Activated naive CD4-positive, alpha-beta T cell treated with anti-CD3 and anti-CD28 coated beads, Interleukin-2, amount 50 U/mL, for 72 hours (primary cell): Measurements from ENCODE around the gene PLEKHG2. TPM values are rescaled to one million over a fixed set of nuclear protein-coding genes. Genes with fewer than 3 reads are reported as not detected.
"Not testable (repeated sequence)": the region's sequence is repeated elsewhere in the genome, so short reads cannot be mapped to it uniquely, and the experiment has no call there.

ENCODE experiments used
- ATAC-seq, 2 donors: fragments of 150-1000 bp; cut with Tn5 transposase; 2 replicates each; pipeline ENCODE4 v1.10.0; 2021; ENCODE audit warnings: mild to moderate bottlenecking in 2 of 2, moderate library complexity in 2 of 2
- DNase-seq, 2 donors: peaks; one replicate each; pipeline ENCODE4 v3.0.0; 2021 to 2022; ENCODE audit warnings: low spot score in 2 of 2
- H3K27ac Mint-ChIP-seq, 2 donors: one replicate each; pipeline ENCODE4 v1.8.0; 2022; ENCODE audit warnings: mild to moderate bottlenecking in 2 of 2, mixed read lengths in 2 of 2
- H3K36me3 Mint-ChIP-seq, 2 donors: one replicate each; pipeline ENCODE4 v1.8.0; 2022; ENCODE audit warnings: mixed read lengths in 2 of 2
- H3K9me3 Mint-ChIP-seq, 2 donors: one replicate each; pipeline ENCODE4 v1.8.0; 2022; ENCODE audit warnings: mixed read lengths in 2 of 2
- total RNA-seq, 2 donors: library from RNA; stranded (reverse); gene quantifications; one replicate each; pipeline ENCODE4 v1.2.3, GENCODE V29; 2022

PLEKHG2 gene
- total RNA-seq, 2 donors from 2014 or later, result 52.4 to 55.6 TPM

DNA sequence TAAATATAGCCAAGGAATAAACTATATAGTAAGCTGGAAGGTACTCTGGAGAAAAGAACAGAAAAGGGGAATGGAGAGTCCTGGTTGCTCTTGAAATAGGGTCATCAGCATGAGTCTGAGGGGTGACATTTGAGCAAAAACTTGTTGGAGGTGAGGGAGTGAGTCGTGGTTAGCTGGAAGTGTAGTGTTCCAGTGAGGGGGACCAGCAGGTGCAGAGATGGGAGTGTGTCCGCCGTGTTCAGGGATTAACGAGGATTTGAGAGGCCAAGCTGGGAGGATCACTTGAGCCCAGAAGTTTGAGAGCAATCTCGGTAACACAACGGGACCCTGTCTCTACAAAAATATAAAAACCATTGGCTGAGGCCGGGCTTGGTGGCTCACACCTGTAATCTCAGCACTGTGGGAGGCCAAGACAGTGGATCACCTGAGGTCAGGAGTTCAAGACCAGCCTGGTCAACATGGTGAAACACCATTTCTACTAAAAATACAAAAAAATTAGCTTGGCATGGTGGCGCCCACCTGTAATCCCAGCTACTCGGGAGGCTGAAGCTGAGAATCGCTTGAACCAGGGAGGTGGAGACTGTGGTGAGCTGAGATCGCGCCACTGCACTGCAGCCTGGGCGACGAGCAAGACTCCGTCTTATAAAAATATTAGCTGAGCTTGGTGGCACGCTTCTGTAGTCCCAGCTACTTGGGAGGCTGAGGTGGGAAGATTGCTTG is 34.1 kb downstream of the PLEKHG2 start:
- Mint-ChIP-seq H3K9me3 (no peaks in the 10 kb centered on the region), H3K36me3 (peaks cover 30 to 60% of the 10 kb centered on the region in 2 donors), H3K27ac (peak overlapping the region; percentile 97 to 99)
- DNase-seq, result no peak
- no peak for ATAC-seq

DNA sequence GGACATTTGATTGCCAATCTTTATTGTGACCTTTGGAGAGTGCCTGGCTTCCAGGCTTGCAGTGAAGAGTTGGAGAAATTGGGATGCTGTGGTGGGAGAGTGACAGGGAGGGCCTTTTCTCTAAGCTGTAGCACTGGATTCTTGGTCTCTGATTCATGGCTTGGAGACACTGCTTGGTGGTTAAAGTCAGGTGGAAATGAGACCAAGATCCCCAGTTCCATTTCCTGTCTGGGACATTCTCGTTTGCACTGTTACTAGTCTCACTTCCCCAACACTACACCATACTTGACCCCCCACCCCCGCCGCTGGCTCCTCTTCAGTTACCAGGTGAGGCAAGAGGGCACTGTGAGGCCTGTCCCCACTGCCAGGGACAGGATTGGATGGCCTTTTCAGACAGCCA is 35.8 kb downstream of the PLEKHG2 start:
- Mint-ChIP-seq H3K27ac (peak overlapping the region; percentile 97 to 99), H3K36me3 (peaks cover 40 to 78% of the 10 kb centered on the region in 2 donors), H3K9me3 (no peaks in the 10 kb centered on the region)
- peak; percentile 2 to 39 for ATAC-seq
- DNase-seq, result peak in 1 of 2 donors; percentile 71

DNA sequence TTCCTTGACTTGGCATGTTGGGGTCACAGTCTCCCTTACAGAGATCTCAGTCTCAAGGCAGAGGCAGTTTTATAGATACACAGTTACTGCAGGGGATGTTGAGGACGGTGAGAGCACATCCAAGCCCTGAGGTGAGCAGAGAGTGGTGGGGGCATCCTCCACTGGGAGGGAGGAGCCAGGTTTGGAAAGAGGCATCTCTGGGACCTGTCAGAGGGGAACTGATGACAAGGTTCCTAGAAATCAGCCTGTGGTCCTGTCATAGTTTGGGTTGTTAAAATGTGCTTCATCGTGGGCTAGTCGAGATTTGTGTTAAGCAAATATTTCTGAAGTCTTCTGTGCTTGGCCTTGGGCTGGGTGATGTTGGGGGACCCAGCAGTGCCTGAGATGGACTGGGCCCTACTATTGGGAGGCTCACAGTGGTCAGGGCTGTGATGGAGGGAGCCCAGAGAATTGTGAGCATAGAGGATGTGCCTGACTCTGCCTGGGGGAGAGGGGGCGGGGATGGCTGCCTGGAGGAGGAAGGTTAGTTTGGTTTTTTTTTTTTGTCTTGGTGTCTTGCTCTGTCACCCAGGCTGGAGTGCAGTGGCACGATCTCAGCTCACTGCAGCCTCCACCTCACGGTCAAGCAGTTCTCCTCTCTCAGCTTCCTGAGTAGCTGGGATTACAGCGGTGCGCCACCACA is 36.8 kb downstream of the PLEKHG2 start:
- DNase-seq, result no peak
- no peak for ATAC-seq
- H3K27ac Mint-ChIP-seq, result peak overlapping the region; percentile 97 to 99
- peaks cover 42 to 78% of the 10 kb centered on the region in 2 donors for H3K36me3 Mint-ChIP-seq
- H3K9me3 Mint-ChIP-seq, result no peaks in the 10 kb centered on the region

DNA sequence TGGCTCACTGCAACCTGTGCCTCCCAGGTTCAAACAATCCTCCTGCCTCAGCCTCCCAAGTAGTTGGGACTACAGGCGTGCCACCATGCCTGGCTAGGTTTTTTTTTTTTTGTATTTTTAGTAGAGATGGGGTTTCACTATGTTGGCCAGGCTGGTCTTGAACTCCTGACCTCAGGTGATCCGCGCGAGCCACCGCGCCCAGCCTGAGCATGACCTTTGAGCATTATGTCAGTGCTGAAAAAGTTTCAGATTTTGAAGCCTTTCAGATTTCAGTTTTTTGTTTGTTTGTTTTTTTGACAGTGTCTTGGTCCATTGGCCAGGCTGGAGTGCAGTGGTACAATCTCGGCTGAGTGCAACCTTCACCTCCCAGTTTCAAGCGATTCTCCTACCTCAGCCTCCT is 38.8 kb downstream of the PLEKHG2 start:
- H3K9me3 Mint-ChIP-seq, ATAC-seq, DNase-seq: not testable (repeated sequence)
- H3K36me3 Mint-ChIP-seq, result peaks cover 27 to 68% of the 10 kb centered on the region in 2 donors
- H3K27ac Mint-ChIP-seq, result peak overlapping the region; percentile 73 to 93

DNA sequence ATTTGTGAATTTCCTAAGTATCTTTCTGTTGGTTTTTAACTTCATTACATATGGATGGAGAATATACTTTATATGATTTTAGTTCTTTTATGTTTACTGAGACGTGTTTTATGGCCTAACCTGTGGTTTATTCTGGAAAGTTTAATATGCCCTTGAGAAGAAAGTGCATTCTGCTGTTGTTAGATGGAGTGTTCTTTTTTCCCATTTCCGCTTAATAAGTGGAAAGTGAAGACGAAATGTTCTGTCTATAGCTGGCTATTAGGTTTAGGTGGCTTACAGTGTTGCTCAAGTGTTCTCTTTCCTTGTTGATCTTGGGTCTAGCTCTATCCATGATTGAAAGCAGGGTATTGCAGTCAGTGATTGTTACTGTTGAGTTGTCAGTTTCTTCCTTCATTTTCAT is 50.9 kb downstream of the PLEKHG2 start:
- peak overlapping the region in 1 of 2 donors; percentile 6 for H3K27ac Mint-ChIP-seq
- no peak for DNase-seq
- peaks cover 17 to 35% of the 10 kb centered on the region in 2 donors for H3K36me3 Mint-ChIP-seq
- no peaks in the 10 kb centered on the region for H3K9me3 Mint-ChIP-seq
- ATAC-seq, result no peak

DNA sequence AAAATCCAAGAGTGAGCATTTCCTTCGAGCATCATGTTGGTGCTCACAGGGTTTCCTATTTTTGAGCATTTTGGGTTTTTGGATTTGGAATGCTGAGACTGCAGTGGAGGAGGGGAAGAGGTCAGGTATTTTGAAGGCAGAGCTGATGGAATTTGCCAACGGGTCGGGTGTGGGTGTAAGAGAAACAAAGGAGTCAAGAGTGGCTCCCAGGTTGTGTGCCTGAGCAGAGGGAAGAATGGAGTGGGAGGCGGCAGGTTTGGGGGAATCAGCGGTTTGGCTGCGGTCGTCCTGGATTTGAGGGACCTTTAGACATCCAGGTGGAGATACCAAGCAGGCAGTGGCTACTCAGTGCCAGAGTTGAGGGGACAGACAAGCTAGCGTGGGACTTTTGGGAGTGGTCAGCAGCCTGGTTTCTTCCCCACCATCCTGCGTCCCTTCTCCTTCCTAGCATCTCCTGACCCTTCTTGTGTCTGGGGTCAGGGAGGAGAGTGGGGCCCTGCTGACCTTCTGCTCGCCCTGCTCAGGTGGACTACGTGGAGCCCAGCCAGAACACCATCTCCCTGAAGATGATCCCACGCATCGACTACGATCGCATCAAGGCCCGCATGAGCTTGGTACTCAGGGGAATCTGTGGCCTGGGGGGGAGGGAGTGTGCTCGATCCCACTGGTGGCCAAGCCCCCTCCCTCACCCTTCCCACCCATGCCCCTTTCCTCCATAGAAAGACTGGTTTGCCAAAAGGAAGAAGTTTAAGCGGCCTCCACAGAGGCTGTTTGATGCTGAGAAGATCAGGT is 53.7 kb downstream of the PLEKHG2 start:
- H3K36me3 Mint-ChIP-seq, result peaks cover 20 to 27% of the 10 kb centered on the region in 2 donors
- DNase-seq, result no peak
- H3K27ac Mint-ChIP-seq, result no peak overlapping the region
- H3K9me3 Mint-ChIP-seq, result no peaks in the 10 kb centered on the region
- ATAC-seq, result no peak

DNA sequence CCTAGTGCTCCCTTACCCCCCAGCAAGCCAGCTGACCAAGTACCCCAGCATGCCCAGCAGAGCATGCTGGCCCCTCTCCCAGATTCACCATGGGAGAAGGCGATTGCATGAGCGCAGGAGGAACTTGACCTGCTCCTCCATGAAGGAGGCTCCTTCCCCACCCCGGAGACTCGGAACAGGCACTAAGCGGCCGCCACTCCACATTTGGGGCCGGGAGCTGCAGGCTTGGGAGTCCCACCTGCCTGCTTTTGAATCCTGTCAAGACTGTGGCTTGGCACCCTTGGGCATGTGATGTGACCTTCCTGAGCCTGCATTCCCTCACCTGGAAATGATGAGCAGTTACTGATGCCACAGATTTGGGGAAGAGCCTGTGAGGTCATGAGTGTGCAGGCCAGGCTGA is 55.5 kb downstream of the PLEKHG2 start:
- ATAC-seq (no peak), DNase-seq (no peak)
- Mint-ChIP-seq H3K27ac (peak overlapping the region in 1 of 2 donors; percentile 91), H3K9me3 (no peaks in the 10 kb centered on the region), H3K36me3 (peaks cover 29 to 35% of the 10 kb centered on the region in 2 donors)

DNA sequence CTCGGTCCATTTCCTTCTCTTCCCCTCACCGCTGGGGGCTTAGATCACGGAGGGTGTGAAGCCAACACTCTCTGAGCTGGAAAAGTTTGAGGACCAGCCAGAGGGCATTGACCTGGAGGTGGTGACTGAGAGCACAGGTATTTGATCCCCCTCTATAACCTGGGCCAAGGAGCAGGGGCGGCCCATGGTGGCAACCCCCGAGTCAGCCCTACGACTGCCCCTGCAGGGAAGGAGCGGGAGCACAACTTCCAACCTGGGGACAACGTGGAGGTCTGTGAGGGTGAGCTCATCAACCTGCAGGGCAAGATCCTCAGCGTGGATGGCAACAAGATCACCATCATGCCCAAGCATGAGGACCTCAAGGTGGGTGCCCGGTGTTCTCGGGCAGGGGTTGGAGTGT is 56.6 kb downstream of the PLEKHG2 start:
- no peak for ATAC-seq
- peaks cover 29 to 35% of the 10 kb centered on the region in 2 donors for H3K36me3 Mint-ChIP-seq
- peak overlapping the region; percentile 76 to 80 for H3K27ac Mint-ChIP-seq
- DNase-seq, result no peak
- no peaks in the 10 kb centered on the region for H3K9me3 Mint-ChIP-seq

DNA sequence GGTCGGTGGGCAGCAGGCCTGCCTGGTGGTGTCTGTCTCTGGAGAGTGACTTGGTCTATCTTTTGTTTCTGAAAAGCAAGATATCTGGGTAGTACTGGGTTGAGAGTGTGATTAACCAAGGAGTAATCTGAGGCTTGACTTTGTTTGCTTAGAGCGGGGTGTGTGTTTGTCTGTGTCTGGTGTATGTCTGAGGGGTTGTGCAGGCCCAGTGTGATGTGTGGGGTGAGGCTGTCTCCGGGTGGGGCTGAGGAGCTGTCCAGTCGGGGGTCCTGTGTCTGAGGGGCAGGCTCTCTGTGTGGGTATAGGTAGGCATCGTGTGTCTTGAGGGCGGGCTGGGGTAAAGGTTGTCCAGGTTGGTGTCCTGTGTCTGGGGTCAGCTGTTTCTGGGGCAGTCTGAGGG is 57.1 kb downstream of the PLEKHG2 start:
- DNase-seq (no peak), ATAC-seq (no peak)
- peaks cover 29 to 38% of the 10 kb centered on the region in 2 donors for H3K36me3 Mint-ChIP-seq
- no peaks in the 10 kb centered on the region for H3K9me3 Mint-ChIP-seq
- H3K27ac Mint-ChIP-seq, result peak overlapping the region; percentile 76 to 80

DNA sequence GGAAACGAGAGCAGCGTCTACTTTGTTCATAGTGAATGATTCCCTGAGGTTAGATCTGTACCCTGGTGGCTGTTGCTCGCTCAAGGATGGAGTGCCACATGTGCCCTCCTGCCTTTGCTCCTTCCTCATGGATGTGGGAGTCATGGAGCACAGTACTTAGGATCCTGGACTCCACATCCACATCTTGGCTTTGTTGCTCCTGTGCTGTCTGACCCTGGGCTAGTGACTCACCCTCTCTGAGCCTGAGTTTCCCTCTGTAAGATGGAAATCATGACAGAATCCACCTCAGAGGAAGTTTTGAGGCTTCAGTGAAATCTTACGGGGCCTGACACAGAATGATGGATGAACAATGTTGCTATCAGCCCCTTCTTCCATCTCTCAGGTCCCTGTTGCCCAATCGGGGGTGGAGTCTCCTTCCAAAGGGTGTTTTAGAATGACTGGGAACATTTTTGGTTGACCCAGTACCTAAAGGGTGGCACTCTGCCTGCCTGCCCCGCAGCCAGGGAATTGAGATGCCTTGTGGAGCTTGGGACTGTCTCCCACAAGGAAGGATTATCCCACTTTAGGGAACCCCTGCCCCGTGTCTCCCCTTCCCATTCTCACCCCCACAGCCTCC is 58.4 kb downstream of the PLEKHG2 start:
- Mint-ChIP-seq H3K9me3 (no peaks in the 10 kb centered on the region), H3K36me3 (peaks cover 30 to 39% of the 10 kb centered on the region in 2 donors), H3K27ac (peak overlapping the region; percentile 80 to 90)
- ATAC-seq (peak; percentile 34 to 73), DNase-seq (no peak)

DNA sequence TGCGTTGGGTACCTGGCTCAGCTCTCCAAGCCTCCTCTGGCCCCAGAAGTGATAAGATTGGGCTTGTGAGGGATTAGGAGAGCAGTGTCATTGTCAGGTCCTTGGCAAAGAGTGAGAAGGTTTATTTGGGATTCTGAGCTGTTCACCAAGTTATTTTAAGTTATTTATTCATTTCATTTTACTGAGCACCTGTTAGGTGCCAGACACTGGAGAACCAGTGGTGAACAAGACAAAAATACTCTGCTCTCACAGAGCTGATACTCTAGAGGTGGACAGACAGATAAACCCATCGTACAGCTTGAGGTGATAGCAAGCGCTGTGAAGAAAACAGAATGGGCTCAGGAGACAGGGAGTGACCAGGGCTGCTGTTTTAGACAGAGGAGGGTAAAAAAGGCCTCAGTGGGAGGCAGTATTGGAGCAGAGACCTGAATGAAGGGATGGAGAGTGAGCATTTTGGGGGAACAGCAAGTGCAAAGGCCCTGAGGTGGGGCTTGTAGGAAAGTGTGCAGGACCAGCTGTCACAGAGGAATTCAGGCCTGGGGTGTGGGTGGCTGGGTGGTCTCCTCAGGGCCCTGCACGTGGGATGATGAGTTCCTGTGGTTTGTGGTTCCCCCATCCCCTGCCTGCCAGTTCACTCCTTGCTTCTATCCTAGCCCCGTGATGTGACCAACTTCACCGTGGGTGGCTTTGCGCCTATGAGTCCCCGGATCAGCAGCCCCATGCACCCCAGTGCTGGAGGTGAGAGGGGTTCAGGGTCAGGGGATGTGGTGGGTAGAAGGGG is 59.5 kb downstream of the PLEKHG2 start:
- H3K27ac Mint-ChIP-seq, result peak overlapping the region; percentile 80 to 90
- DNase-seq (no peak), ATAC-seq (no peak)
- H3K36me3 Mint-ChIP-seq, result peaks cover 24 to 32% of the 10 kb centered on the region in 2 donors
- no peaks in the 10 kb centered on the region for H3K9me3 Mint-ChIP-seq

DNA sequence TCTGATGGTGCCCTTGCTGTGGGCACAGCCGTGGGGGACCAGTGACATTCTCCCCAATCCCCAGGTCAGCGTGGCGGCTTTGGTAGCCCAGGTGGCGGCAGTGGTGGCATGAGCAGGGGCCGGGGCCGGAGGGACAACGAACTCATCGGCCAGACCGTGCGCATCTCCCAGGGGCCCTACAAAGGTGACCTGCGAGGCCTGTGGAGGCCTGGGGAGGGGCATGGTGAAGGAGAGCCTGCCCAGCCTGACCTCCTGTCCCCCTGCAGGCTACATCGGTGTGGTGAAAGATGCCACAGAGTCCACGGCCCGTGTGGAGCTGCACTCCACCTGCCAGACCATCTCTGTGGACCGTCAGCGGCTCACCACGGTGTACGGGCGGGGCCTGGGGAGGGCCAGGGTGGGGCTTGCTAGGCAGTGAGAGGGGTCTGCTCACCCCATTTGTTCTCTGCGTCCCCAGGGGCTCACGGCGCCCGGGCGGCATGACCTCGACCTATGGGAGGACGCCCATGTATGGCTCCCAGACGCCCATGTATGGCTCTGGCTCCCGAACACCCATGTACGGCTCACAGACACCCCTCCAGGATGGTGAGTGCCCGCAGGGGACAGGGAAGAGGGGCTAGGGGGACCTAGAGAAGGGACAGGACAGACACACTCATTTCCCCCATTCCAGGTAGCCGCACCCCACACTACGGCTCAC is 60.4 kb downstream of the PLEKHG2 start:
- no peak for DNase-seq
- Mint-ChIP-seq H3K36me3 (peaks cover 24 to 32% of the 10 kb centered on the region in 2 donors), H3K27ac (peak overlapping the region; percentile 55 to 80), H3K9me3 (no peaks in the 10 kb centered on the region)
- ATAC-seq, result no peak

DNA sequence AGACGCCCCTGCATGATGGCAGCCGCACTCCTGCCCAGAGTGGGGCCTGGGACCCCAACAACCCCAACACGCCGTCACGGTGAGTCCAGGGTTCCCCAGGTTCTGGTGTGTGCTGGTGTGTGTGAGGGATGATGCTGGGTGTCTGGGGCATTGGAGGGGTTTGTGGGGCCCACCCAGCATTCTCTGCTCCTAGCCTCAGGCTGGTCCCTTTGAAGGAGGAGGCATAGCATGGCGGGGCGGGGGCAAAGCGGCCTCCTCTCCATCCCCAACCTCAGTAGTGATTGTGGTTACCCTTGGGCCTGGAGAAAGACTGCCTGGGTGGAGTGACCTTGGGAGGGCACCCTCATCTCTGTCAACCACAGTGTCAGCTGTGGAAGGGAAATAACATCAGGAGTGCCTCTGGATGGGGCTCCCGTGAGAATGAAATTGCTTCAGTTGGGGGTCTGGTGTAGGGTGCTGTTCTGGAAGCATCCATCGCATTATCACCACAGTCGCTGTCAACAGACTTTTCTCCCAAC is 61.0 kb downstream of the PLEKHG2 start:
- DNase-seq, result no peak
- H3K36me3 Mint-ChIP-seq, result peaks cover 24 to 32% of the 10 kb centered on the region in 2 donors

DNA sequence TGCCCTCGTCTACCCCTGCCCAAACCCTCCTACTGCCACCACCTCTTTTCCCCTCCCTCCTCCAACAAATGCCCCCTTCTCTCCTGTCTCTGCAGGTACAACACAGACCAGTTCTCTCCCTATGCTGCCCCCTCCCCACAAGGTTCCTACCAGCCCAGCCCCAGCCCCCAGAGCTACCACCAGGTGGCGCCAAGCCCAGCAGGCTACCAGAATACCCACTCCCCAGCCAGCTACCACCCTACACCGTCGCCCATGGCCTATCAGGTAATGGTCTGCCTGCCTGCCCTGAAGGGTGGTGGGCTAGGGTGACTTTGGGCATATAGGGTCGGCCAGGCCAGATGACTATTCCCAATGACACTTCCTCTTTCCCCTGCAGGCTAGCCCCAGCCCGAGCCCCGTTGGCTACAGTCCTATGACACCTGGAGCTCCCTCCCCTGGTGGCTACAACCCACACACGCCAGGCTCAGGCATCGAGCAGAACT is 61.7 kb downstream of the PLEKHG2 start:
- Mint-ChIP-seq H3K36me3 (peaks cover 23 to 32% of the 10 kb centered on the region in 2 donors), H3K9me3 (no peaks in the 10 kb centered on the region), H3K27ac (peak overlapping the region; percentile 72 to 87)
- DNase-seq (peak in 1 of 2 donors; percentile 81), ATAC-seq (peak; percentile 51 to 70)

More for the DNA sequence above, 61.0 kb downstream of the PLEKHG2 start:
- Mint-ChIP-seq H3K9me3 (no peaks in the 10 kb centered on the region), H3K27ac (no peak overlapping the region)
- no peak for ATAC-seq

DNA sequence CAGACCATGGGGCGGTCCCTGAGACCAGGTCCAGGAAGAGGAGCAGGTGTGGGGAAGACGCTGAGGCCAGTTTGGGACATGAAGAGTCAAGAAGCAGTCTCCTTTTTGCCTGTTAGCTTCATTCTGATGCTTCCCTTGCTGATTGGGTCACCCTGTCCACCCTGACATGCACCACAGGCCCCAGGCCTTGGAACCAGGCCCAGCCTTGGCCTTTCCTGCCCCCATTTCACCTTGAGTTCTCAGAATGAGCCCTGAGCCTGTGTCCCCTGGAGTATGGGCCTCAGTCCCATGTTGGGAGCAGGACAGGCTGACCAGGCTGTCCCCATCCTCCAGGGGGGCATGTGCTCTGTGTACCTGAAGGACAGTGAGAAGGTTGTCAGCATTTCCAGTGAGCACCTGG is 63.3 kb downstream of the PLEKHG2 start:
- DNase-seq, result no peak

More for the DNA sequence above, 63.3 kb downstream of the PLEKHG2 start:
- Mint-ChIP-seq H3K27ac (peak overlapping the region in 1 of 2 donors; percentile 65), H3K9me3 (no peaks in the 10 kb centered on the region), H3K36me3 (peaks cover 20 to 25% of the 10 kb centered on the region in 2 donors)
- no peak for ATAC-seq
